GM12891 (cell line): ENCODE results near the gene DNAH11.
"Not testable (repeated sequence)": the region's sequence is repeated elsewhere in the genome, so short reads cannot be mapped to it uniquely, and the experiment has no call there.

ENCODE experiments used
- DNase-seq: peaks from one replicate; pipeline ENCODE4 v3.0.0; 2011; ENCODE audit warnings: low spot score; ENCODE audit not compliant: insufficient read length
- FAIRE-seq: peaks from 2 replicates; lab custom pipeline; 2011; peaks lifted over from hg19 to GRCh38; lab: Jason Lieb, UNC
- PAX5 ChIP-seq: IDR thresholded peaks from 2 replicates; pipeline ENCODE4 v1.6.1; 2011; ENCODE audit warnings: low read length, moderate library complexity, mild to moderate bottlenecking; ENCODE audit not compliant: insufficient read depth, severe bottlenecking
- POLR2A ChIP-seq: IDR thresholded peaks from 2 replicates; pipeline ENCODE4 v1.6.1; 2011; ENCODE audit warnings: low read depth, low read length, control low read depth
- POLR2AphosphoS5 ChIP-seq: IDR thresholded peaks from 2 replicates; pipeline ENCODE4 v1.6.1; 2011; ENCODE audit warnings: low read depth, low read length, control low read depth
- POU2F2 ChIP-seq: IDR thresholded peaks from 2 replicates; pipeline ENCODE4 v1.6.1; 2011; ENCODE audit warnings: low read depth, mild to moderate bottlenecking, control low read depth, low read length, moderate library complexity
- SPI1 ChIP-seq: IDR thresholded peaks from 2 replicates; pipeline ENCODE4 v1.6.1; 2011; ENCODE audit warnings: low read depth, low read length, control low read depth
- TAF1 ChIP-seq: IDR thresholded peaks from 2 replicates; pipeline ENCODE4 v1.6.1; 2011; ENCODE audit warnings: low read depth, low read length, control low read depth

Gene DNAH11

GRCh38 chr7:21784989-21785388 lies 242.2 kb downstream of the DNAH11 start:
- TF ChIP-seq POLR2AphosphoS5 (no peak), SPI1 (no peak), POU2F2 (no peak)
- DNase-seq (no peak), FAIRE-seq (no peak)

- no peak for FAIRE-seq
- no peak for TF ChIP-seq POLR2A
- no peak for TF ChIP-seq POU2F2
- no peak for TF ChIP-seq SPI1
- TF ChIP-seq TAF1: no peak
- no peak for TF ChIP-seq POLR2AphosphoS5
- TF ChIP-seq PAX5: no peak
- no peak for DNase-seq
Observed at GRCh38 chr7:21805791-21806190, 263.0 kb downstream of the DNAH11 start.

- DNase-seq (no peak), FAIRE-seq (no peak)
- TF ChIP-seq TAF1 (no peak), PAX5 (no peak), POU2F2 (no peak), POLR2AphosphoS5 (no peak)
Observed at GRCh38 chr7:21806388-21806787, 263.5 kb downstream of the DNAH11 start.

- TF ChIP-seq SPI1: no peak
- TF ChIP-seq POLR2A: no peak
- no peak for TF ChIP-seq POU2F2
- no peak for TF ChIP-seq POLR2AphosphoS5
- no peak for TF ChIP-seq PAX5
- no peak for TF ChIP-seq TAF1
- no peak for FAIRE-seq
Observed at GRCh38 chr7:21819048-21819447, 276.2 kb downstream of the DNAH11 start.

GRCh38 chr7:21828841-21829240 lies 286.0 kb downstream of the DNAH11 start:
- TF ChIP-seq TAF1 (no peak), POLR2A (no peak), PAX5 (no peak), POLR2AphosphoS5 (no peak), POU2F2 (no peak), SPI1 (no peak)
- FAIRE-seq: no peak
- no peak for DNase-seq

More at GRCh38 chr7:21819048-21819447, 276.2 kb downstream of the DNAH11 start:
- no peak for DNase-seq

- no peak for DNase-seq
- FAIRE-seq: no peak
- TF ChIP-seq POLR2AphosphoS5: no peak
- TF ChIP-seq TAF1: no peak
- no peak for TF ChIP-seq POU2F2
- TF ChIP-seq POLR2A: no peak
- TF ChIP-seq SPI1: no peak
- no peak for TF ChIP-seq PAX5
Observed at GRCh38 chr7:21829731-21830130, 286.9 kb downstream of the DNAH11 start.

GRCh38 chr7:21844742-21845141 lies 301.9 kb downstream of the DNAH11 start:
- FAIRE-seq: no peak
- no peak for TF ChIP-seq POU2F2
- no peak for TF ChIP-seq POLR2AphosphoS5
- no peak for TF ChIP-seq SPI1
- no peak for TF ChIP-seq PAX5
- TF ChIP-seq POLR2A: no peak
- no peak for TF ChIP-seq TAF1
- DNase-seq: no peak

GRCh38 chr7:21850531-21851285 lies 307.9 kb downstream of the DNAH11 start:
- TF ChIP-seq SPI1: no peak
- no peak for TF ChIP-seq PAX5
- TF ChIP-seq POLR2AphosphoS5: no peak
- no peak for TF ChIP-seq POU2F2
- TF ChIP-seq POLR2A: no peak
- TF ChIP-seq TAF1: no peak
- no peak for FAIRE-seq
- DNase-seq: no peak

- FAIRE-seq (no peak), DNase-seq (no peak)
- no peak for TF ChIP-seq PAX5
- no peak for TF ChIP-seq POLR2AphosphoS5
- no peak for TF ChIP-seq SPI1
- no peak for TF ChIP-seq POLR2A
- no peak for TF ChIP-seq TAF1
- no peak for TF ChIP-seq POU2F2
Observed at GRCh38 chr7:21851559-21851967, 308.7 kb downstream of the DNAH11 start.

GRCh38 chr7:21865631-21866204 lies 322.9 kb downstream of the DNAH11 start:
- DNase-seq, FAIRE-seq: not testable (repeated sequence)
